Subcutaneous abdominal adipose tissue (tissue), 5 donors: Measurements from ENCODE around the gene AGAP1.

Experiments used
- H3K27ac ChIP-seq: one replicate; pipeline ENCODE4 v1.7.0; 2013; ENCODE audit warnings: low read depth, mild to moderate bottlenecking, inconsistent platforms, low read length, moderate library complexity
- H3K27me3 ChIP-seq, 5 donors: one replicate each; pipeline ENCODE4 v1.7.0; 2013; ENCODE audit warnings: low read length in 5 of 5, inconsistent platforms in 1 of 5; ENCODE audit not compliant: control insufficient read depth in 5 of 5, insufficient read depth in 4 of 5
- H3K36me3 ChIP-seq, 5 donors: one replicate each; pipeline ENCODE4 v1.7.0; 2013; ENCODE audit warnings: low read length in 5 of 5; ENCODE audit not compliant: control insufficient read depth in 5 of 5, insufficient read depth in 5 of 5
- H3K4me1 ChIP-seq, 5 donors: one replicate each; pipeline ENCODE4 v1.7.0; 2013; ENCODE audit warnings: low read length in 5 of 5, mild to moderate bottlenecking in 3 of 5, moderate library complexity in 1 of 5; ENCODE audit not compliant: control insufficient read depth in 5 of 5, insufficient read depth in 5 of 5
- H3K4me3 ChIP-seq, 5 donors: one replicate each; pipeline ENCODE4 v1.7.0; 2013; ENCODE audit warnings: low read length in 5 of 5, low read depth in 1 of 5
- H3K9ac ChIP-seq, 5 donors: one replicate each; pipeline ENCODE4 v1.7.0; 2013; ENCODE audit warnings: low read length in 5 of 5, mild to moderate bottlenecking in 4 of 5, moderate library complexity in 3 of 5
- H3K9me3 ChIP-seq, 5 donors: one replicate each; pipeline ENCODE4 v1.7.0; 2013; ENCODE audit warnings: low read length in 5 of 5; ENCODE audit not compliant: control insufficient read depth in 5 of 5
- donor health status: healthy.
- donor health status: healthy.
- donor health status: healthy.
- donor health status: healthy.
- donor health status: healthy.

The AGAP1 gene

DNA sequence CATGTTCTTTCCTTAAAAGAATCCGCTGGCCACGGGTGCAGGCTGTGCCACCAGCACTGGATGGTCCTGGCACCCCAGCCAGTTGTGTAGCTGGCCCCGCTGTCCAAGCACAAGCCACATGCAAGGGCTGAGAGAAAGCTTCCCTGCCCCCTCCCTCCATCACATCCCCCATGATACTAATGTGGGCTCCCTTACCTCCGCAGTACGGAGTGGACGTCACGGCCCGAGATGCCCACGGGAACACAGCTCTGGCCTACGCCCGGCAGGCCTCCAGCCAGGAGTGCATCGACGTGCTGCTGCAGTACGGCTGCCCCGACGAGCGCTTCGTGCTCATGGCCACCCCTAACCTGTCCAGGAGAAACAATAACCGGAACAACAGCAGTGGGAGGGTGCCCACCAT lies 629.9 kb downstream of the AGAP1 start:
- Histone ChIP-seq H3K4me1 (no peaks in the 10 kb centered on the region), H3K9me3 (no peaks in the 10 kb centered on the region), H3K27ac (no peak overlapping the region), H3K4me3 (no peak overlapping the region), H3K27me3 (no peaks in the 10 kb centered on the region), H3K36me3 (peaks cover 0 to 53% (median 36%) of the 10 kb centered on the region in 5 donors), H3K9ac (no peak overlapping the region)

DNA sequence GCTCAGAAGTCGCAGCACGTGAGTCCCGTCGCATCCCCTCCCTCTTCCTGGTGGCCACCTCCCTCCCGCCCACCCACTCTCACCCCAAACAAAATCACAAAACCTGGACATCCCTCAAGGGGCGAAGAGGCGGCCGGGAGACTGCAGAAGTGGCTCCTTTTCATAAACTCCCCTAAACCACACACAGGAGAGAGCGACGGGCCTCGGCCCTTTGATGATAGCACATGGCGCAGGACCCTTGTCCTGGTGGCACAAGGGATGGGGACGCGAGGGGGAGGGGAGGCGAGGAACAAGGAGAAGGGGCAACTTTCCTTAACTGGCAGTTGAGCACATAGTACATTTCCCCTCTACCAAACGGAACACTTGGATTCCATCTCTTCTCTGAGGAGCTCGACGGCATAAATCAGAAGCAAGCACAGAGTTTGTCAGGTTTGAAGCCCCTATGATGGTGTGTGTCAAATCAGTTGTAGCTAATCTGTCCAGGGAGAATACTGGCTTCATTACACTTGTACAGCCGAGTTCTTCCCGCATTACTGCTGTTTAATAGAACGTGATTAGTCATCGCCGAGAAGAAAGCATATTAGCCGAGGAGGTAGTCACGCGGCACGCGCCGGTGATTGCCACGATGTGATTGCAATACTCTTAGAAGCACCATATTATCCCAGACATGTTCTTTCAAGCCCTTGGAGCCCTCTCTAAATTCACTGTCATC lies 630.5 kb downstream of the AGAP1 start:
- Histone ChIP-seq H3K9ac (no peak overlapping the region), H3K27me3 (no peaks in the 10 kb centered on the region), H3K4me1 (no peaks in the 10 kb centered on the region), H3K9me3 (no peaks in the 10 kb centered on the region), H3K36me3 (peaks cover 0 to 53% (median 36%) of the 10 kb centered on the region in 5 donors), H3K4me3 (no peak overlapping the region), H3K27ac (no peak overlapping the region)

- H3K4me1 ChIP-seq, result no peaks in the 10 kb centered on the region
- peaks cover 0 to 49% (median 36%) of the 10 kb centered on the region in 5 donors for H3K36me3 ChIP-seq
- H3K27me3 ChIP-seq, result no peaks in the 10 kb centered on the region
- no peaks in the 10 kb centered on the region for H3K9me3 ChIP-seq
- no peak overlapping the region for H3K4me3 ChIP-seq
- no peak overlapping the region for H3K27ac ChIP-seq
- no peak overlapping the region for H3K9ac ChIP-seq
These were observed 631.7 kb downstream of the AGAP1 start for GRCh38 chr2:236125541-236125940.

DNA sequence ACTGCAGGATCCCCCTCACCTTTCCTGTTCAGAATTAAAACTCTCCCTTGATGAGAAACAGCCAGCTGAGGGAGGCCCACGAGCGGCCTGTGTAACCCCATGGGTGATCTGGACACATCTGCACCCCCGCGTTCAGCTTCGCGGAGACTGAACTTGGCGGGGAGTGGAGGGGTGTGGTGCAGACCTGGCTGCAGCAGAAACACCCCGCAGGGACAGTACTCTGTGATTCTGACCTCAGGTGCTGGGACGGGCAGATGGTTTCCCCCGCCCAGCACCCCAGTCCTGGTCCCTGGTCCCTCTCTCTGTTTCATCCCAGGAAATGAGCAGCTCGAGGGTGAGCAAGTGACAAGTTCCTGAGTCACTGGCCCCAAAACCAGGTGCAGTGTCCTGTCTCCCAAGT lies 633.2 kb downstream of the AGAP1 start:
- no peak overlapping the region for H3K9ac ChIP-seq
- H3K36me3 ChIP-seq, result peaks cover 0 to 48% (median 32%) of the 10 kb centered on the region in 5 donors
- H3K27me3 ChIP-seq, result no peaks in the 10 kb centered on the region
- H3K27ac ChIP-seq, result no peak overlapping the region
- no peaks in the 10 kb centered on the region for H3K4me1 ChIP-seq
- no peak overlapping the region for H3K4me3 ChIP-seq
- no peaks in the 10 kb centered on the region for H3K9me3 ChIP-seq

DNA sequence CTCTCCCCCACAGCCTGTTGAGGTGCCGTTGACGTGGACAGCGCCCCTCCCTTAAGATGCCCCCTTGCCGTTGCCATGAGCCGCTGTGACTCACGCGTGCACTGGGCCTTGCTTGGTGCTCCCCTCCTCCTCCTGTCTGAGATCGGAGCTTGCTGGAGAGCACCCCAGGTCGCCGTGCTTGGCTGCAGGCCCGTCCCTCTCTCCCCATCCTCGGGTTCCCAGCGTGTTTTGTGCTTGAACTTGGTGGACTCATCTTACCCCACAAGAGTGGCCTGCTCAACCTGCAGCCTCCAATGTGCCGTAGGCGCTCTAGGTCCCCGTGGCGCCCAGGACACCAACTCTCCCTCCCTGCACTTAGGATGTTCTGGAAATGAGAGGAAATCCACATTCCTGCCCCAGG lies 634.5 kb downstream of the AGAP1 start:
- peaks cover 0 to 48% (median 32%) of the 10 kb centered on the region in 5 donors for H3K36me3 ChIP-seq
- no peak overlapping the region for H3K4me3 ChIP-seq
- no peaks in the 10 kb centered on the region for H3K4me1 ChIP-seq
- no peak overlapping the region for H3K9ac ChIP-seq
- no peak overlapping the region for H3K27ac ChIP-seq
- H3K27me3 ChIP-seq, result no peaks in the 10 kb centered on the region
- H3K9me3 ChIP-seq, result no peaks in the 10 kb centered on the region

DNA sequence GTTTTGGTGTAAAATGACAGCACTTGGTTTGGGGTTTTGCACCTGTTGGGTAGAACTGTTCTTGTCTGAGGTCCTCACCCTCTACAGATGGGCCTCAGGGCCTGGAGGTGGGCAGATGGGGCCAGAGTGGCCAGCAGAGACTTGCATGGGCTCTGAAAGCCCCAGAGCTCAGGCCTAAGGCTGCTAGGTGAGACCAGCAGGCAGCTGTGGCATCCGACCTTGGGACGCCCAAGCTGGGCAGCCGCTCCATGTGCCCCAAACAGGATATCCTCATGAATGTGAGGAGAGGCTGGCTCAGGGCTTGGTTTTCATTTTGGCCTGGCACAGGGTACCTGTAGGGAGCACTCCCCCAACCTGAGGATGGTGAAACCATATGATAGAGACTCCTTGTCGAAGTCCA lies 636.1 kb downstream of the AGAP1 start:
- no peak overlapping the region for H3K9ac ChIP-seq
- no peaks in the 10 kb centered on the region for H3K4me1 ChIP-seq
- H3K27ac ChIP-seq, result no peak overlapping the region
- peaks cover 0 to 33% (median 20%) of the 10 kb centered on the region in 5 donors for H3K36me3 ChIP-seq
- no peak overlapping the region for H3K4me3 ChIP-seq
- no peaks in the 10 kb centered on the region for H3K9me3 ChIP-seq
- no peaks in the 10 kb centered on the region for H3K27me3 ChIP-seq

GRCh38 chr2:236130349-236130998 lies 636.6 kb downstream of the AGAP1 start:
- no peak overlapping the region for H3K4me3 ChIP-seq
- H3K36me3 ChIP-seq, result peaks cover 0 to 30% (median 19%) of the 10 kb centered on the region in 5 donors
- no peak overlapping the region for H3K27ac ChIP-seq
- H3K9me3 ChIP-seq, result no peaks in the 10 kb centered on the region
- H3K4me1 ChIP-seq, result no peaks in the 10 kb centered on the region
- no peak overlapping the region for H3K9ac ChIP-seq
- no peaks in the 10 kb centered on the region for H3K27me3 ChIP-seq

DNA sequence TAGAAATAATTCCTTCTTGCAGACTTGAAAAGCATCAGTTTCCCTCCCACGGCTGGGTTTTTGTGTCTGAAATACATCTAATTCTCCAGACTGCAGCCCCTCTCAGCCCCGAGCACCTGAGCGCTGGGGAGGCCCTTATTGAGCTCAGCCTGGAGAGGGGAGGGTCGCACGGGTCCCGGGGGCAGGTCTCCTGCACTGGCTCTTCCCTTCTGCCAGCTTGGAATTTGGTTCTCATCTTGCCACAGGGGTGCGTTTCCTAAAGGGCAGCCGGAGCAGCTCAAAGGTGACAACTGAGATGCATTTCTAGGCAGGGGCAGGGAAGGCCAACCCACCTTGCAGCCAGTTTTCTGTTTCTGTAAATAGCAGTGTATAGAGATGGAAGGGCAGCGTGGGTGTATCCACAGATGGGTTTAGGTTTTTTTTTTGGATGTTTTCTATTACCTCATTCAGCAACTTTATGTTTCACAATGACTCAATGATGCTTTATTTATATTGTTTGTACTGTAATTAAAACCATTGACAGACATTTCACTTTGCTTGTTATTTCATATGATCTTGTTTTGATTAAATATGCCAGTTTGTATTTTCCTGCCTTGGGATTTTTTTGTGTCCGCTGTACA lies 637.3 kb downstream of the AGAP1 start:
- no peaks in the 10 kb centered on the region for H3K9me3 ChIP-seq
- no peaks in the 10 kb centered on the region for H3K4me1 ChIP-seq
- H3K9ac ChIP-seq, result no peak overlapping the region
- H3K36me3 ChIP-seq, result peaks cover 0 to 24% (median 16%) of the 10 kb centered on the region in 5 donors
- H3K27me3 ChIP-seq, result no peaks in the 10 kb centered on the region
- no peak overlapping the region for H3K4me3 ChIP-seq
- no peak overlapping the region for H3K27ac ChIP-seq

DNA sequence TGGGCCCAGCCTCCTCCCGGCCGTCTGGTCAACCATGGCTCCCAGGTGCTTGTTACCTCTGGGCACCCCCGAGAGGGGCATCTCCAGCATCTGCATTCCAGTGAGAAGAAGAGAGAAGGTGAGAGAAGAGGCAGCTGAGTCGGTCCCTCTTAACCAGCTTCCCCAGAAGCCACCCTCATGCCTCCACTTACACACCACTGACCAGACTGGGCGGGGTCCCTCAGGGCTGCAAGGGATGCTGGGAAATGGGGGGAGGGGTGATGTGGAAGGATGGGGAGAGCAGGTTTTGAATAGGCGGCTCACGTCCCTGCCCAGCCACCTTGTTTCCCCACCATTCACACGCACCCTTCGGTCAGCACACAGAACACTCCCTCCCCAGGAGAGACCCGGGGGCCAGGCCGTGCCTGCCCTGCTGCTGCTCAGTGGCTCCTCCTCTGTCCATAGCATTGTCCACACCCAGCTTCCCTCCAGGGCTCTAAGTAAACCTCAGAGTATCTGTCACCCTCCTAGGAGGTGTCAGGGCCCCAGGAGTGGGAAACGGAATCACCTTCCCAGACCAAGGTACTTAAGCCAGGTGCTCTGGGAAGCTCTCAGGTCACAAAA lies 639.7 kb downstream of the AGAP1 start:
- no peak overlapping the region for H3K27ac ChIP-seq

GRCh38 chr2:236136538-236136937 lies 642.7 kb downstream of the AGAP1 start:
- Histone ChIP-seq H3K4me1 (no peaks in the 10 kb centered on the region), H3K27ac (no peak overlapping the region), H3K36me3 (no peaks in the 10 kb centered on the region), H3K27me3 (peaks cover 0 to 4% (median 0%) of the 10 kb centered on the region in 5 donors), H3K9me3 (no peaks in the 10 kb centered on the region), H3K9ac (no peak overlapping the region), H3K4me3 (no peak overlapping the region)

More for the DNA sequence above, 639.7 kb downstream of the AGAP1 start:
- no peak overlapping the region for H3K4me3 ChIP-seq
- no peaks in the 10 kb centered on the region for H3K4me1 ChIP-seq
- peaks cover 0 to 4% (median 1%) of the 10 kb centered on the region in 5 donors for H3K36me3 ChIP-seq
- no peaks in the 10 kb centered on the region for H3K9me3 ChIP-seq
- H3K9ac ChIP-seq, result no peak overlapping the region
- no peaks in the 10 kb centered on the region for H3K27me3 ChIP-seq
